Measurements from ENCODE around the gene NR4A1.
"Not testable (repeated sequence)": the region's sequence is repeated elsewhere in the genome, so short reads cannot be mapped to it uniquely, and the experiment has no call there.

DNA sequence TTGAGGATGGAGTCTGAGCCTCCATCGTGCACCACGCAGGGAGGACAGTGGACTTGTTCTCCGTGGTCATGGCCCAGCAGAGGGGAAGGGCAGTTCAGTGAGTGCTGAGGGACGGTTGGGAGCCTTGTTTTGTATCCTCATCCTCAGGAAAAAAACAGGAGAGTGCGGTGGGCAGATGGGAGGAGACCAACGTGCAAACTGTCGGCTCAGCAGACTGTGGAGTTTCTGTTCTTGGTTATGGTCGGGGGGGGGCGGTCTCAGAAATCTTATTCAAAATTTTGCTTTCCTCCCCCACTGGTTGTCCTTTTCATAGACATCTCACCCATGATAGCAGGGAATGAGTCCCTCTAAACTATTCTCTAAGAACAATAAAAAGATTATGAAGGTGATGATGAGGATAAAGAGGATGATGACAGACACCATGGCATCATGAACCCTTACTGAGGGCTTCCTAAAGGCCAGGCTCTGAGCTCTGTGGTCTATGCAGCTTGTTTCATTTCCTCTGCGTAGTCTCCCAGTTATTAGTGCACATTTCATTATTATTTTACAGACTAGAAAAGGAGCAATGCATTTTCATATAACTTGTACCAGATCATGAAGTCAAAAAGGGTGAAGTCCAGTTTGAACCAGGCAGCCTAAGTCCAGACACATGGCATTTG is 53.3 kb downstream of the NR4A1 start:
- TF ChIP-seq, protein P1, sequence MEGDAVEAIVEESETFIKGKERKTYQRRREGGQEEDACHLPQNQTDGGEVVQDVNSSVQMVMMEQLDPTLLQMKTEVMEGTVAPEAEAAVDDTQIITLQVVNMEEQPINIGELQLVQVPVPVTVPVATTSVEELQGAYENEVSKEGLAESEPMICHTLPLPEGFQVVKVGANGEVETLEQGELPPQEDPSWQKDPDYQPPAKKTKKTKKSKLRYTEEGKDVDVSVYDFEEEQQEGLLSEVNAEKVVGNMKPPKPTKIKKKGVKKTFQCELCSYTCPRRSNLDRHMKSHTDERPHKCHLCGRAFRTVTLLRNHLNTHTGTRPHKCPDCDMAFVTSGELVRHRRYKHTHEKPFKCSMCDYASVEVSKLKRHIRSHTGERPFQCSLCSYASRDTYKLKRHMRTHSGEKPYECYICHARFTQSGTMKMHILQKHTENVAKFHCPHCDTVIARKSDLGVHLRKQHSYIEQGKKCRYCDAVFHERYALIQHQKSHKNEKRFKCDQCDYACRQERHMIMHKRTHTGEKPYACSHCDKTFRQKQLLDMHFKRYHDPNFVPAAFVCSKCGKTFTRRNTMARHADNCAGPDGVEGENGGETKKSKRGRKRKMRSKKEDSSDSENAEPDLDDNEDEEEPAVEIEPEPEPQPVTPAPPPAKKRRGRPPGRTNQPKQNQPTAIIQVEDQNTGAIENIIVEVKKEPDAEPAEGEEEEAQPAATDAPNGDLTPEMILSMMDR (conservative IDR thresholded peaks at IDR 0.05; ENCODE audit: low read length) = not testable (repeated sequence)
- not testable (repeated sequence) for TF ChIP-seq EZH2phosphoT487 (IDR thresholded peaks at IDR 0.05; ENCODE audit: borderline replicate concordance, low read depth, low read length)

Measured in OCI-LY7 (cell line).